SK-N-MC (cell line): ENCODE results near the gene DUSP22.

Experiments used
- EZH2 ChIP-seq: fragments of 200-600 bp; sonication (generic); IDR thresholded peaks from one replicate; pipeline ENCODE4 v1.6.1; 2017; ENCODE audit warnings: antibody characterized with exemption
- FOXP2 ChIP-seq: optimal IDR thresholded peaks from 2 replicates; pipeline ENCODE3; 2011; ENCODE audit warnings: mild to moderate bottlenecking, moderate library complexity; ENCODE audit not compliant: insufficient read depth; ENCODE audit errors: extremely low read length, control extremely low read depth
- POLR2AphosphoS5 ChIP-seq: IDR thresholded peaks from 2 replicates; pipeline ENCODE4 v1.6.1; 2012; ENCODE audit warnings: mild to moderate bottlenecking, low read depth, low read length, borderline replicate concordance

GRCh38 chr6:301929-302705 lies 9.8 kb downstream of the DUSP22 start:
- TF ChIP-seq EZH2: no peak
- TF ChIP-seq POLR2AphosphoS5: no peak
- TF ChIP-seq FOXP2: no peak
